Prostate gland (tissue), 2 donors: ENCODE data around the gene UXS1. TPM values are rescaled to one million over a fixed set of nuclear protein-coding genes. Genes with fewer than 3 reads are reported as not detected.

ENCODE experiments used
- DNase-seq: peaks from one replicate; pipeline ENCODE4 v3.0.0-alpha.2; 2019; ENCODE audit warnings: low spot score
- H3K27ac ChIP-seq, 2 donors: fragments of 200-600 bp; sonication (generic); 2 replicates each; pipeline ENCODE4 v1.5.1; 2017 to 2019
- H3K27me3 ChIP-seq: fragments of 200-600 bp; sonication (generic); replicated peaks from 2 replicates; pipeline ENCODE4 v1.5.1; 2019; ENCODE audit not compliant: insufficient read depth
- H3K36me3 ChIP-seq, 2 donors: fragments of 200-600 bp; sonication (generic); 1 replicate in 1 of 2; 2 replicates in 1 of 2; pipeline versions ENCODE4 v1.5.1 to v1.8.1; 2017 to 2019
- H3K4me1 ChIP-seq: fragments of 200-600 bp; sonication (generic); replicated peaks from 2 replicates; pipeline ENCODE4 v1.5.1; 2019
- H3K4me3 ChIP-seq, 2 donors: fragments of 200-600 bp; sonication (generic); 2 replicates each; pipeline ENCODE4 v1.5.1; 2017 to 2019
- H3K9me3 ChIP-seq: fragments of 200-600 bp; sonication (generic); 2 replicates; pipeline ENCODE4 v1.5.1; 2017
- CTCF ChIP-seq, 4 experiments: fragments of 200-600 bp in 2 of 4; fragments of 450-650 bp in 2 of 4; sonication (generic) in 2 of 4; IDR thresholded peaks; 1 replicate in 3 of 4; 2 replicates in 1 of 4; pipeline ENCODE4 v1.5.1; 2016 to 2019; ENCODE audit warnings: antibody characterized with exemption in 4 of 4, mild to moderate bottlenecking in 2 of 4, moderate library complexity in 2 of 4
- POLR2A ChIP-seq: fragments of 450-650 bp; IDR thresholded peaks from one replicate; pipeline ENCODE4 v1.6.1; 2016; ENCODE audit warnings: antibody characterized with exemption, mild to moderate bottlenecking
- POLR2AphosphoS5 ChIP-seq: sonication (generic); formaldehyde crosslinking; IDR thresholded peaks from one replicate; pipeline ENCODE4 v1.6.1; 2017; ENCODE audit warnings: antibody characterized with exemption
- WGBS: methylation state at CpG from one replicate; pipeline ENCODE4 v1.1.5; 2018; 5-methylcytosine and 5-hydroxymethylcytosine counted together
- intact Hi-C: fragments of 100-400 bp; cut with DNase I; formaldehyde crosslinking; loops from one replicate; pipeline ENCODE4 v1.14.2; 2022
- total RNA-seq, 2 donors: library from RNA; depleted of rRNA; stranded (reverse); fragments of >200 nt; gene quantifications; one replicate each; pipeline ENCODE4 v1.1.0, GENCODE V29; 2016

Gene UXS1
- total RNA-seq, 2 donors from 2014 or later, result 30.7 to 54.8 TPM

DNA sequence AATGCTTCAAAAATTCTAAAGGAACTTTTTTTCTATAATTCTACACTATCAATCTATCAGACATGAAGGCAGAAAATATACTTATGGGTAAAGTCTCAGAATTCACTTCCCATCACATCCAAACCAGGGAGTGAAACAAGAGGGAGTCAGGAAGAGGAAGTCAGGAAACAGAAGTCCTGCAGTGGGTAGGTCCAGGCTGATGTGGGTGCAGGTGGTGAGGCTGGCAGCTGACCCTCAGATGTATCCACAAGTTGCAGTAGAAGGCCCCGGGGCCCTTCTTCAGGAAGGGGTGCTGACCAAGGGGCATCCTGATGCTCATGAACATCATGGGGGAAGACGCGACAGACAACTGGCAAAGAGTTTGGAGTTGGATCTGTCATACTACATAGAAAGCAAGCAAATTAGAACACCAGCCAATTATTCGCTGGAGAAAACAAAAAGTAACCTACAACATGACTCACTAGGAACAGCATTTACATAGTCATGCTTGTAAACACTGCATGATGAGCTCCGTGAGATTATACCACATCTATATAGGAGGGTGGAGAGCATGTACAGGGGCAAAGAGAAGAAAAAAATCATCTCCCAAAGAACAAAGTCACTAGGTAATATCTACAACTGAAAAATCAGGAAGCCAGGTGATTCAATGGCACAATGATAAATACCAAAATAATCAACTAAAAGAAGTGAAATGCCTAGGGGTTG is 4.2 kb downstream of the UXS1 start:
- H3K4me3 ChIP-seq, result no peak overlapping the region
- no peaks in the 10 kb centered on the region for H3K4me1 ChIP-seq
- no peak for DNase-seq
- TF ChIP-seq CTCF (IDR thresholded peaks at IDR 0.05) (no peak), POLR2AphosphoS5 (no peak), POLR2A (no peak)
- no peaks in the 10 kb centered on the region for H3K9me3 ChIP-seq
- intact Hi-C loops, result loop anchor here (5.0 to 10.0 kb wide), 3 partner anchors 63 to 165 kb away; no protein-coding TSS in a partner anchor
- H3K27ac ChIP-seq, result no peak overlapping the region
- H3K36me3 ChIP-seq, result no peaks in the 10 kb centered on the region
- H3K27me3 ChIP-seq, result no peaks in the 10 kb centered on the region
- whole genome bisulfite sequencing, result 68% methylated on average over 5 of the region's 5 CpGs

GRCh38 chr2:106189325-106189724 is 4.8 kb downstream of the UXS1 start:
- TF ChIP-seq POLR2A (no peak), CTCF (IDR thresholded peaks at IDR 0.05) (no peak), POLR2AphosphoS5 (no peak)

GRCh38 chr2:106187273-106187891 is 6.7 kb downstream of the UXS1 start:
- H3K4me3 ChIP-seq, result no peak overlapping the region
- H3K36me3 ChIP-seq, result no peaks in the 10 kb centered on the region
- H3K9me3 ChIP-seq, result no peaks in the 10 kb centered on the region
- no peak for DNase-seq
- 91% methylated on average over 14 of the region's 14 CpGs for WGBS
- no peaks in the 10 kb centered on the region for H3K27me3 ChIP-seq
- TF ChIP-seq POLR2AphosphoS5 (no peak), POLR2A (no peak), CTCF (IDR thresholded peaks at IDR 0.05) (no peak)
- intact Hi-C loops, result no loop called here
- no peak overlapping the region for H3K27ac ChIP-seq
- no peaks in the 10 kb centered on the region for H3K4me1 ChIP-seq

More at GRCh38 chr2:106189325-106189724, 4.8 kb downstream of the UXS1 start:
- intact Hi-C loops, result no loop called here
- Histone ChIP-seq H3K4me3 (no peak overlapping the region), H3K27ac (no peak overlapping the region), H3K4me1 (no peaks in the 10 kb centered on the region), H3K36me3 (no peaks in the 10 kb centered on the region), H3K27me3 (no peaks in the 10 kb centered on the region), H3K9me3 (no peaks in the 10 kb centered on the region)
- DNase-seq, result no peak
- WGBS, result 89% methylated on average over 6 of the region's 6 CpGs

DNA sequence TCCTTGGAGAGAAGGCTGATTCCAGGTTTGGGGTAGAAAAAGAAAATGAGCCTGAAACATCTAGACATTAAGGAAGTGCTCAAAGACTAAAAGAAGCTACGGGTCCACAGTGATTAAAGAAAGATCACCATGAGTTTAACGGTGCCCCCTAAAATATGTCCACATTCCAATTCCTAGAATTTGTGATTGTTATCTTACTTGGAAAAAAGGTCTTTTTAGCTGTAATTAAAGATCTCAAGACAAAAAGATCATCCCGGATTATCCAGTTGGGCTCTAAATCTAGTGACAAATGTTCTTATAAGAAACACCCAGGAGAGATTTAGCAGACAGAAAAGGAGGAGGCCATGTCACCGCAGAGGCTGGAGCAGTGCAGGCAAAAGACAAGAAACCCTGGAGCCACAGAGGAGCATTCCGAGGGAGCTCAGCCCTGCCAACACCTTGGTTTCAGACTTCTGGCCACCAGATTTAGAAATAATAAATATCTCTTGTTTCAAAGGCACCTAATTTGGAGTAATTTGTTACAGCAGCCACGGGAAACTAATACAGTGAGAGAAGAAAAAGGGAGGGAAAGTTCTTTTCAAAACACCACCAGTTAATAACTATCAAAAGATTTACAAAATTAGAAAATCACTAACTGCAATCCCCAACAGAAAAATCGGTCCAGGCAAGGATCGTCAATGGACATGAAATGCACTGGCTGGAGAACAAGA is 8.5 kb downstream of the UXS1 start:
- intact Hi-C loops, result no loop called here
- no peak for DNase-seq
- Histone ChIP-seq H3K27ac (no peak overlapping the region), H3K27me3 (no peaks in the 10 kb centered on the region), H3K36me3 (no peaks in the 10 kb centered on the region), H3K4me1 (no peaks in the 10 kb centered on the region), H3K9me3 (no peaks in the 10 kb centered on the region), H3K4me3 (no peak overlapping the region)
- TF ChIP-seq CTCF (IDR thresholded peaks at IDR 0.05), result no peak
- no peak for TF ChIP-seq POLR2AphosphoS5
- TF ChIP-seq POLR2A, result no peak
- WGBS, result 70% methylated on average over 8 of the region's 8 CpGs
